GM10266 (cell line): ENCODE results near the gene PTPN5.

ENCODE experiments used
- DNase-seq: peaks from one replicate; pipeline ENCODE4 v3.0.0; 2012; ENCODE audit errors: extremely low spot score
- TF ChIP-seq, protein P1 (sequence below): IDR thresholded peaks from 2 replicates; pipeline ENCODE4 v1.5.1; 2012; ENCODE audit warnings: mild to moderate bottlenecking, low read depth; ENCODE audit not compliant: control insufficient read depth, insufficient read depth; ENCODE audit errors: missing control alignments

The PTPN5 gene

DNA sequence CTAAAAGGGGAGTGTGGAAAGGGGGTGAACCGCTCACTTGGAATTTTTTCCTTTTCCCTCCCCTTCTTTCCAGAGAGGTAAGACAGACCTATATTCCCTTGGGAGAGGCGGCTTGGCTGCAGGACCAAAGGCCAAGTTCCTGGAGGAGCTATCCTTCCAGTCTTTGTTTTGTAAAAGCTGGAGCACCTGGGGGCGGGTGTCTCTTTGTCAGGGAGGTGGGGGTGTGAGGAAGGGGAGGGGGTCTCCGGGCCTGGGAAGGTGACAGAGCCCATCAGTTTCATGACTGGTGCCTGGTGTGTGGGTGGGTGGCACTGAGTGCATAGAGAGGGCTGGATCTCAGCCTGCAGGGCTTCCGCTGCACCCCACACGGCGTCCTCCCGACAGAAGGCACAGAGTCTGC, 18.5 kb downstream of the PTPN5 start:
- TF ChIP-seq, protein P1, sequence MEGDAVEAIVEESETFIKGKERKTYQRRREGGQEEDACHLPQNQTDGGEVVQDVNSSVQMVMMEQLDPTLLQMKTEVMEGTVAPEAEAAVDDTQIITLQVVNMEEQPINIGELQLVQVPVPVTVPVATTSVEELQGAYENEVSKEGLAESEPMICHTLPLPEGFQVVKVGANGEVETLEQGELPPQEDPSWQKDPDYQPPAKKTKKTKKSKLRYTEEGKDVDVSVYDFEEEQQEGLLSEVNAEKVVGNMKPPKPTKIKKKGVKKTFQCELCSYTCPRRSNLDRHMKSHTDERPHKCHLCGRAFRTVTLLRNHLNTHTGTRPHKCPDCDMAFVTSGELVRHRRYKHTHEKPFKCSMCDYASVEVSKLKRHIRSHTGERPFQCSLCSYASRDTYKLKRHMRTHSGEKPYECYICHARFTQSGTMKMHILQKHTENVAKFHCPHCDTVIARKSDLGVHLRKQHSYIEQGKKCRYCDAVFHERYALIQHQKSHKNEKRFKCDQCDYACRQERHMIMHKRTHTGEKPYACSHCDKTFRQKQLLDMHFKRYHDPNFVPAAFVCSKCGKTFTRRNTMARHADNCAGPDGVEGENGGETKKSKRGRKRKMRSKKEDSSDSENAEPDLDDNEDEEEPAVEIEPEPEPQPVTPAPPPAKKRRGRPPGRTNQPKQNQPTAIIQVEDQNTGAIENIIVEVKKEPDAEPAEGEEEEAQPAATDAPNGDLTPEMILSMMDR: no peak
- DNase-seq: no peak

DNA sequence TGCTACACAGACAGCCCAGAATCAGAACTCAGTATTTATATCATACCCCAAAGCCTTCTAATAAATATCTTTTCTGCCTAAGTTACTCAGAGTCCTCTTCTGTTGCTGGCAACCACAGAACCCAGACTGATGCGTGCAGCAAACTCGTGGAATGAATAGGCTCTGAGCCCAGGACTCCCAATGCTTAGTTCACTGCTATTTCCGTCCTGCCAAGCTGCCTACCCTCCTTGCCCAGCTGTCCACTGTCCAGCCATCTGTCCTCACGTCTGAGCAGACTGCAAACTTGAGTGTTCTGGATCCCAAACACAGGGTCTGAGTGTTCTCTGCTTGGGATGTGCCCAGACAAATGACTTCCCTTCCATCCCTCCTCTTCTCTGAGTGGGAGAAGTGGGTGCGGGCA, 19.4 kb downstream of the PTPN5 start:
- TF ChIP-seq, protein P1: no peak
- DNase-seq: no peak

DNA sequence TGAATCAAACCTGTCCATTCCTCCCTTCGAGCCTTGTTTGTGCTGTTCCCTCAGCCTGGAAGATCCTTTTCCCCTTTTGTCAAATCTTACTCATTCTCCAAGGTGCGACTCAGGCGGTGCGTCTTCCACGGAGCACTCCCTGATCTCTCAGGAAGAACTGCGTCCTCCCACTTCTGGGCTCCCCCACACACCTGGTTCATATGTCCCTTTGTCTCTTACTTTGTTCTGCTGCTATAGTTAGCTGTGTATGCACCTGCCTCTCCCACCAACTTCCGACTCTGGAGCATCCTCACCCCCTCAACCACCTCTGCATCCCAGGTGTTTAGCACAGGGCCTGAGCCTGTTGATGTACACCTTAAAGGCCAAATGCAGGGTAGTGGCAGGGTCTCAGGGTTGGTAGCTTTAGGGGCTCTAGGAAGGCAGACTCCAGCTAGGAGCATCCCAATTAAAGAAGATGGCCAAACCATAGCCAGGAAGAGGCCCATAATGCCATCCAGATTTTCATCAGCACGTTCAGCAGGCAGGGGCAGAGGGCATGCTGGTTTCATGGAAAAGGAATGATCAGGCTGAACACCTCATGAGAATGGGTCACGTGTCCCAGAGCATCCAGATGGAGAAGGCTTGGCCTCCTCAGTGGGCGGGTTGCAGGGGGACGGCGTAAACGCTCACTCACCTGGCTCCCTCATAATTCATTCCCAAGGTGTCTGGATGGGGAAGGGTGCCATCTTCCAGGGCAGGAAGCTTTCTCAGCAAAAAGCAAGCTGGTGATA, 20.1 kb downstream of the PTPN5 start:
- TF ChIP-seq, protein P1: no peak
- DNase-seq: no peak

DNA sequence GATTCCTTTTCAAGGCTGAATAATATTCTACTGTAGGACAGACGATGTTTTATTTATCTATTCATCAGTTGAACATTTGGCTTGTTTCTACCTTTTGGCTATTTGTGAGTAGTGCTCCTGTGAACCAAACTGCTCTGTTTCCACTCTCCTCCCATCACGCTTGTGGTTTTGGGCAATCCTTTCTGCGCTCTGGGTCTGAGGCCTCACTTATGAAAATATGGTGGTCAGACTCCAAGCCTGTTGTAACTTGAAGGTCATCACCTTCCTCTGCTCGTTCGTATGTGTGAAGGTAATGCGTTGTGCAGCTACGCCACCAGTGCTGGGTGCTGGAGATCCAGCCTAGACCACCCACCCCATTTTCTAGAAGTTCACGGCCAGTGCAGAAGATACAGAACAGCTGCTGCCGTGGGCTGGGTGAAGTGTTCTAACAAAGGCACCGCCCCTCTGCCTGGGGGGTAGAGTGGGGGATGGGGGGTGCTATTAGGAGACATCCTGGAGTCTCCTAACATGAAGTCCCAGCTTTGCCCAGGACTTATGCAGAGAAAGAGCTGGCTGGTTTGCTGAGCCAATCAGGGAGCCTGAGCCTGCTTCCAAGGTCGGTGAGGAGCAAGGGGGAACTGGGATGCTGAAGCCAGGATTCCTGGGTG, 21.0 kb downstream of the PTPN5 start:
- TF ChIP-seq, protein P1: no peak
- no peak for DNase-seq

DNA sequence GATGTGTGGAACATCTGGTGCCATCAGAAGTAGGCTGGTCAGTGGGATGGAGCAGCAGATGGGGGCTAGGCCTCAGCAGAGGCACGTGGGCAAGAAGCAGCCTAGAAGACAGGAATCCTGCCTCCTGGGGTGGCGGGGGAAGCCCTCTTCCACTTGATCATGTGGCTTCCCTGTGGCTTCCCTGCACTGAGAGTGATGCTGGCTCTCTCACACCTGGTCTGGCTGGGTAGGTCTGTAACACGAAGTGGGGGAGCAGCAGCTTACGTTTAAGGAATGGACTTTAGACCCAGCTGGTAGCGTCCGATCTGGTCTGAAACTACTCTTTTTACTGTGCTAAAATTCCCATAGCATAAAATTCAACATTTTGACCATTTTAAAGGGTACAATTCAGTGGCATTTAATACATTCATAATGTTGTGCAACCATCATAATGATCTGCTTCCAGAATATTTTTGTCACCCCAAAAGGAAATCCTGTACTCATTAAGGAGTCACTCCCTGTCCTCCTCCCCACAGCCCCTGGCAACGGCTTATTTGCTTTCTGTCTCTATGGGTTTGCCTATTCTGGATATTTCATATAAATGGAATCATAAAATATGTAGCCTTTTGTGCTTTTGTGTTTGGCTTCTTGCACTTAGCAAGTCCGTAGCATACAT, 21.7 kb downstream of the PTPN5 start:
- no peak for DNase-seq
- TF ChIP-seq, protein P1: no peak

DNA sequence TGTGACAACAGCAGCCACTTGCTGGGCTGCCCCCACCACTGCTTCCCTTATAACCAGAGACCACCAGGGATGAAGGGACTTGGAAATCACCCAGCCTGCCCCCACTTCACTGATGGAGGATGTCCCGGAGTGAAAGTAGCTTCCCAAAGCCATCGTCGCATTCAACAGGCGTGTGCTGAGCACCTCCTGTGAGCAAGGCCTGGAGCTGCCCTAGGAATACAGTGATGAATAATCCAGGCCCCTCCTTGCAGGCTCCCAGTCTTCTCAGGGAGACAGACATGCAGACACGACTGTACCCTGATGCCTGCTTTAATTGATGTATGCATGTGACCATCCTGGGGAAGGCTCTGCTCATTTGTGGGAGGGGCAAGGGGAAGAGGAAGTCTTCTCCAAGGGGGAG, 22.6 kb downstream of the PTPN5 start:
- TF ChIP-seq, protein P1: no peak
- no peak for DNase-seq
